Chondrocyte (in vitro differentiated cells): ENCODE results near the gene LYPLAL1. TPM values are rescaled to one million over a fixed set of nuclear protein-coding genes. Genes with fewer than 3 reads are reported as not detected.

ENCODE experiments used
- DNase-seq: peaks from one replicate; pipeline ENCODE4 v3.0.0; 2021; ENCODE audit warnings: mixed read lengths, low spot score
- H3K27ac Mint-ChIP-seq: one replicate; pipeline ENCODE4 v1.8.0; 2021; ENCODE audit warnings: mild to moderate bottlenecking, moderate library complexity, mixed read lengths; ENCODE audit not compliant: unreplicated experiment
- H3K27me3 Mint-ChIP-seq: 2 replicates; pipeline ENCODE4 v1.8.0; 2021; ENCODE audit warnings: low read depth, mixed read lengths
- H3K36me3 Mint-ChIP-seq: 2 replicates; pipeline ENCODE4 v1.8.0; 2021; ENCODE audit warnings: low read depth, mixed read lengths
- H3K4me1 Mint-ChIP-seq: 2 replicates; pipeline ENCODE4 v1.8.0; 2021; ENCODE audit warnings: low read depth, mild to moderate bottlenecking, mixed read lengths
- H3K4me3 Mint-ChIP-seq: one replicate; pipeline ENCODE4 v1.8.0; 2021; ENCODE audit warnings: mild to moderate bottlenecking, moderate library complexity, mixed read lengths; ENCODE audit not compliant: unreplicated experiment
- H3K9me3 Mint-ChIP-seq: 2 replicates; pipeline ENCODE4 v1.8.0; 2021; ENCODE audit warnings: low read depth, mixed read lengths
- total RNA-seq: library from RNA; stranded (reverse); gene quantifications from 3 replicates; pipeline ENCODE4 v1.2.1, GENCODE V29; 2021
- TF ChIP-seq, protein P1 (sequence below): fragments of 200-600 bp; sonication (generic); IDR thresholded peaks from 2 replicates; pipeline ENCODE4 v1.5.0; 2021; ENCODE audit warnings: antibody characterized with exemption, mild to moderate bottlenecking, moderate library complexity

LYPLAL1 gene
- total RNA-seq, 1 donor from 2014 or later: 17.9 TPM

DNA sequence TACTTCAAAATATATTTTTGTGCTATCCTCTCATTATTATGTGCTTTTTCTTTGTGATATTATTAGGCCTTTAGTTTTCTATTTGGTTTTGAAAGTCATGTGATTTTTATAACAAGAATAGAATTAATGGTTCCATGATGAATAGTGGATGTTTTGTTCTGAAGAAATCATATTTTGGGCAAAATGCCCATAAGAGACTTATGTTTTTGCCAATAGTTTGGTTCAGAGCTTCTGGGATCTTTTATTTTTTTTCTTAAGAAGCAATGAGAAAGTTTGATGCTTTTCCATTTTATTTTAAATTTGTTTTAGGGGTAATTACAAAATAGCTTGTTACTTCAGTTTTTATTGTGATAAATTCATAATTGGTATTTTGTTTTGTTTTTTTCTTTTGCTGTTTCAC, 49.8 kb downstream of the LYPLAL1 start:
- H3K27ac Mint-ChIP-seq: no peak overlapping the region
- TF ChIP-seq, protein P1, sequence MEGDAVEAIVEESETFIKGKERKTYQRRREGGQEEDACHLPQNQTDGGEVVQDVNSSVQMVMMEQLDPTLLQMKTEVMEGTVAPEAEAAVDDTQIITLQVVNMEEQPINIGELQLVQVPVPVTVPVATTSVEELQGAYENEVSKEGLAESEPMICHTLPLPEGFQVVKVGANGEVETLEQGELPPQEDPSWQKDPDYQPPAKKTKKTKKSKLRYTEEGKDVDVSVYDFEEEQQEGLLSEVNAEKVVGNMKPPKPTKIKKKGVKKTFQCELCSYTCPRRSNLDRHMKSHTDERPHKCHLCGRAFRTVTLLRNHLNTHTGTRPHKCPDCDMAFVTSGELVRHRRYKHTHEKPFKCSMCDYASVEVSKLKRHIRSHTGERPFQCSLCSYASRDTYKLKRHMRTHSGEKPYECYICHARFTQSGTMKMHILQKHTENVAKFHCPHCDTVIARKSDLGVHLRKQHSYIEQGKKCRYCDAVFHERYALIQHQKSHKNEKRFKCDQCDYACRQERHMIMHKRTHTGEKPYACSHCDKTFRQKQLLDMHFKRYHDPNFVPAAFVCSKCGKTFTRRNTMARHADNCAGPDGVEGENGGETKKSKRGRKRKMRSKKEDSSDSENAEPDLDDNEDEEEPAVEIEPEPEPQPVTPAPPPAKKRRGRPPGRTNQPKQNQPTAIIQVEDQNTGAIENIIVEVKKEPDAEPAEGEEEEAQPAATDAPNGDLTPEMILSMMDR: no peak
- H3K9me3 Mint-ChIP-seq: no peaks in the 10 kb centered on the region
- H3K36me3 Mint-ChIP-seq: peaks cover 4% of the 10 kb centered on the region
- no peak overlapping the region for H3K4me3 Mint-ChIP-seq
- H3K27me3 Mint-ChIP-seq: no peaks in the 10 kb centered on the region
- DNase-seq: no peak
- no peaks in the 10 kb centered on the region for H3K4me1 Mint-ChIP-seq

- no peaks in the 10 kb centered on the region for H3K27me3 Mint-ChIP-seq
- no peak overlapping the region for H3K27ac Mint-ChIP-seq
- H3K9me3 Mint-ChIP-seq: peaks cover 3% of the 10 kb centered on the region
- DNase-seq: no peak
- no peaks in the 10 kb centered on the region for H3K4me1 Mint-ChIP-seq
- H3K4me3 Mint-ChIP-seq: no peak overlapping the region
- peaks cover 6% of the 10 kb centered on the region for H3K36me3 Mint-ChIP-seq
- TF ChIP-seq, protein P1: no peak
Observed at GRCh38 chr1:219226196-219226595, 52.5 kb downstream of the LYPLAL1 start.

DNA sequence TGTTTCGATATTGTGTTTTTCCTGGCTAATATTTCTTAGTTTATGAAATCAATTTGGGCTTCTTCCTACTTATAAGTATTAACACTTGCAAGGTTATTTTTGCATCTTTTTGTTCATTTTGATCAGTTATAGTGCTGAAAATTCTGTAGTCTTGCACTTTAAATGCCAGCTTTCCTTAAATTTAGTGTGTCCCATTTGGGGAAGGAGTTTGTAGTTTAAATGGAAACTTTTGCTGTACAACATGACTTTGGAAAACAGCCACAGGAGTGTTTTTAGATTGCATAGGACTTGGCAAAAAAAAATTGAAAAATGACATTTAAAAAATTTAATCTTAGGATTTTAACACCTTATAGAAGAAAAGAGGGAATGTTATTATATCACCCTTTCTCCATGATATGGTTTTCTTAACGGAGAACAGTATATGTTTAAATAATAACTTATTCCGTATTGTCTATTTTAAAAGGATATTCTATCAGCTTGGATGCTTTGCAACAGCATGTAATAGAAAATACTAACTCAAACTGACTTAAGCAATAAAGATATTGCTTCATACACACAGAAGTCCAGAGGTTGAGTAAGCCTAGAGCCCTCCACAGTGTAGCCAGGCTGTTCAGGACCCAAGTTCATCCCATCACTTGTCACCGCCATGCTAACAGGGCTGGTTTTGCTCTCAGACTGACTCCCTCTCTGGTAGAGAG, 53.8 kb downstream of the LYPLAL1 start:
- Mint-ChIP-seq H3K4me1 (no peaks in the 10 kb centered on the region), H3K27me3 (no peaks in the 10 kb centered on the region), H3K36me3 (peaks cover 5% of the 10 kb centered on the region), H3K9me3 (peaks cover 3% of the 10 kb centered on the region), H3K27ac (no peak overlapping the region), H3K4me3 (no peak overlapping the region)
- DNase-seq: no peak
- TF ChIP-seq, protein P1: no peak

DNA sequence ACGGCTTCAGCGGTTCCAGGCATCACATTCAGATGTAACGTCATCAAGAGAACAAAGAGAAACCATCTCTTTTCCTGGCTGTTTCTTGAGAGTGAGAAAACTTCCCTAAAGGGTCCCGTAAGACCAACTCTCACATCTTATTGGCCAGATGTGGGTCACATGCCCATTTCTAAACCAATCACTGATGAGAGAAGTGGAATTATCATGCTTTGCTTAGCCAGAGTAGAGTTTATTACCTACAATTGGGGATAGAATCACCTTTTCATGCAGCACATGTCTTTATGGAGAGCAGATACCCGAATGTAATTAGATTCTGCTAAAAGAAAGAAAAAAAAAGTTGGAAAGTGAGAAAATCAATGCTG, 54.4 kb downstream of the LYPLAL1 start:
- H3K36me3 Mint-ChIP-seq: peaks cover 4% of the 10 kb centered on the region
- H3K4me1 Mint-ChIP-seq: no peaks in the 10 kb centered on the region
- DNase-seq: no peak
- TF ChIP-seq, protein P1: no peak
- no peaks in the 10 kb centered on the region for H3K27me3 Mint-ChIP-seq
- no peak overlapping the region for H3K27ac Mint-ChIP-seq
- H3K4me3 Mint-ChIP-seq: no peak overlapping the region
- H3K9me3 Mint-ChIP-seq: peaks cover 3% of the 10 kb centered on the region

DNA sequence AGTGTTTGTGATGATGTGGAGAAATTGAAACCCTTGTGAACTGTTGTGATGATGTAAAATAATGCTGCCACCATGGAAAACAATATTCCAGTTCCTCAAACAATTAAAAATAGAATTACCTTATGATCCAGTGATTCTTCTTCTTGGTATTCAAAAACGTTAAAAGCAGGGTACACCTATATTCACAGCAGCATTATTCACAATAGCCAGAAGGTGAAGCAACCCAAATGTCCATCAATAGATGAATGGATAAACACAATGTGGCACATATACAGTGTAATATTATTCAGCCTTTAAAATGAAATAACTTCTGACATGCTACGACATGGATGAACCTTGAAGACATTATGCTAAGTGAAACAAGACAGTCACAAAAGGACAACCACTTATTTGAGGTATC, 59.2 kb downstream of the LYPLAL1 start:
- no peaks in the 10 kb centered on the region for H3K27me3 Mint-ChIP-seq
- DNase-seq: no peak
- no peak overlapping the region for H3K27ac Mint-ChIP-seq
- TF ChIP-seq, protein P1: no peak
- peaks cover 9% of the 10 kb centered on the region for H3K4me1 Mint-ChIP-seq
- H3K36me3 Mint-ChIP-seq: peaks cover 4% of the 10 kb centered on the region
- H3K4me3 Mint-ChIP-seq: no peak overlapping the region
- peaks cover 6% of the 10 kb centered on the region for H3K9me3 Mint-ChIP-seq
